ENCODE results near the gene CCDC171.
"Not testable (repeated sequence)": the region's sequence is repeated elsewhere in the genome, so short reads cannot be mapped to it uniquely, and the experiment has no call there.

The CCDC171 gene

GRCh38 chr9:15697446-15697851 is 144.6 kb downstream of the CCDC171 start:
- no peak for DNase-seq (ENCODE audit: low spot score)

GRCh38 chr9:15699876-15700559 is 147.2 kb downstream of the CCDC171 start:
- not testable (repeated sequence) for DNase-seq (ENCODE audit: low spot score)

GRCh38 chr9:15707000-15707399 is 154.2 kb downstream of the CCDC171 start:
- no peak for DNase-seq (ENCODE audit: low spot score)

- DNase-seq (ENCODE audit: low spot score): no peak
Measured at GRCh38 chr9:15711531-15711930, 158.7 kb downstream of the CCDC171 start.

GRCh38 chr9:15711931-15712330 is 159.1 kb downstream of the CCDC171 start:
- no peak for DNase-seq (ENCODE audit: low spot score)

- no peak for DNase-seq (ENCODE audit: low spot score)
Measured at GRCh38 chr9:15714746-15715145, 161.9 kb downstream of the CCDC171 start.

GRCh38 chr9:15717290-15717967 is 164.6 kb downstream of the CCDC171 start:
- DNase-seq (ENCODE audit: low spot score): no peak

GRCh38 chr9:15718423-15718822 is 165.6 kb downstream of the CCDC171 start:
- no peak for DNase-seq (ENCODE audit: low spot score)

- no peak for DNase-seq (ENCODE audit: low spot score)
Measured at GRCh38 chr9:15720861-15721260, 168.0 kb downstream of the CCDC171 start.

GRCh38 chr9:15722888-15723287 is 170.0 kb downstream of the CCDC171 start:
- no peak for DNase-seq (ENCODE audit: low spot score)

GRCh38 chr9:15724016-15724415 is 171.2 kb downstream of the CCDC171 start:
- DNase-seq (ENCODE audit: low spot score): no peak

GRCh38 chr9:15724612-15725011 is 171.8 kb downstream of the CCDC171 start:
- no peak for DNase-seq (ENCODE audit: low spot score)

GRCh38 chr9:15725953-15726352 is 173.1 kb downstream of the CCDC171 start:
- DNase-seq (ENCODE audit: low spot score): no peak

GRCh38 chr9:15729507-15729906 is 176.7 kb downstream of the CCDC171 start:
- DNase-seq (ENCODE audit: low spot score): no peak

- no peak for DNase-seq (ENCODE audit: low spot score)
Measured at GRCh38 chr9:15735083-15735857, 182.4 kb downstream of the CCDC171 start.

GRCh38 chr9:15736569-15736968 is 183.7 kb downstream of the CCDC171 start:
- no peak for DNase-seq (ENCODE audit: low spot score)

GRCh38 chr9:15738011-15738410 is 185.2 kb downstream of the CCDC171 start:
- DNase-seq (ENCODE audit: low spot score): no peak

GRCh38 chr9:15741015-15741414 is 188.2 kb downstream of the CCDC171 start:
- no peak for DNase-seq (ENCODE audit: low spot score)

- no peak for DNase-seq (ENCODE audit: low spot score)
Measured at GRCh38 chr9:15743512-15743911, 190.7 kb downstream of the CCDC171 start.

- DNase-seq (ENCODE audit: low spot score): no peak
Measured at GRCh38 chr9:15744196-15744595, 191.4 kb downstream of the CCDC171 start.

- DNase-seq (ENCODE audit: low spot score): no peak
Measured at GRCh38 chr9:15746905-15747304, 194.1 kb downstream of the CCDC171 start.

GRCh38 chr9:15755660-15756059 is 202.8 kb downstream of the CCDC171 start:
- DNase-seq (ENCODE audit: low spot score): no peak

GRCh38 chr9:15761551-15761950 is 208.7 kb downstream of the CCDC171 start:
- no peak for DNase-seq (ENCODE audit: low spot score)
